ENCODE measurements around the gene NOL3. TPM values are rescaled to one million over a fixed set of nuclear protein-coding genes. Genes with fewer than 3 reads are reported as not detected.

The NOL3 gene
- total and polyA plus RNA-seq, 9 of the 15 experiments (the other 6 are each of a cell fraction or from before 2014, with no cell fraction given) = 0.45 to 14.0 (median 5.4) TPM

- no peak for TF ChIP-seq MLLT1 (IDR thresholded peaks at IDR 0.05)
- no peak for TF ChIP-seq ZNF586 (CRISPR knock-in tag; conservative IDR thresholded peaks at IDR 0.05)
- peak; percentile 38; the same call in 1 of the 2 replicates for TF ChIP-seq ZNF395 (CRISPR knock-in tag; IDR thresholded peaks at IDR 0.05)
- TF ChIP-seq NFRKB (IDR thresholded peaks at IDR 0.05; ENCODE audit: low read depth) = no peak
- no peak for TF ChIP-seq BCLAF1 (IDR thresholded peaks at IDR 0.05; ENCODE audit: borderline replicate concordance in 1 of 2, control insufficient read depth in 1 of 2, low read depth in 2 of 2, low read length in 1 of 2)
- no peak for TF ChIP-seq E4F1 (CRISPR knock-in tag; IDR thresholded peaks at IDR 0.05; ENCODE audit: borderline replicate concordance)
- TF ChIP-seq MCM5 (IDR thresholded peaks at IDR 0.05; ENCODE audit: low read depth) = no peak
- TF ChIP-seq OTX1 (CRISPR knock-in tag; IDR thresholded peaks at IDR 0.05) = no peak
- no peak for TF ChIP-seq ZNF253 (CRISPR knock-in tag; conservative IDR thresholded peaks at IDR 0.05)
- no peak for TF ChIP-seq IRF1 (CRISPR knock-in tag; IDR thresholded peaks at IDR 0.05; ENCODE audit: borderline replicate concordance)
- TF ChIP-seq ZNF75A (CRISPR knock-in tag; IDR thresholded peaks at IDR 0.05) = no peak
- TF ChIP-seq ZNF780A (CRISPR knock-in tag; IDR thresholded peaks at IDR 0.05) = no peak
- no peak for TF ChIP-seq C11orf30 (IDR thresholded peaks at IDR 0.05; ENCODE audit: low read depth)
- TF ChIP-seq NR2C1 (IDR thresholded peaks at IDR 0.05) = no peak
- no peak for TF ChIP-seq NR2C1 (tag; IDR thresholded peaks at IDR 0.05)
- no peak for TF ChIP-seq RNF2 (IDR thresholded peaks at IDR 0.05)
- no peak for TF ChIP-seq ZNF347 (CRISPR knock-in tag; IDR thresholded peaks at IDR 0.05; ENCODE audit: low read depth)
- no peak for TF ChIP-seq POLR3A (IDR thresholded peaks at IDR 0.05; ENCODE audit: borderline replicate concordance, extremely low read depth, insufficient read depth, insufficient read length)
These were observed 14.8 kb upstream of the NOL3 start (continued) for GRCh38 chr16:67155295-67156142.
